HG03520 (cell line): ENCODE results near the gene IL10RA.
"Not testable (repeated sequence)": the region's sequence is repeated elsewhere in the genome, so short reads cannot be mapped to it uniquely, and the experiment has no call there.

Source experiments
- ATAC-seq: cut with Tn5 transposase; IDR thresholded peaks from one replicate; pipeline ENCODE4 v1.9.1; 2021; ENCODE audit warnings: mild to moderate bottlenecking, moderate library complexity; ENCODE audit not compliant: unreplicated experiment

The IL10RA gene

GRCh38 chr11:117961896-117962295, 24.3 kb upstream of the IL10RA start:
- no peak for ATAC-seq

DNA sequence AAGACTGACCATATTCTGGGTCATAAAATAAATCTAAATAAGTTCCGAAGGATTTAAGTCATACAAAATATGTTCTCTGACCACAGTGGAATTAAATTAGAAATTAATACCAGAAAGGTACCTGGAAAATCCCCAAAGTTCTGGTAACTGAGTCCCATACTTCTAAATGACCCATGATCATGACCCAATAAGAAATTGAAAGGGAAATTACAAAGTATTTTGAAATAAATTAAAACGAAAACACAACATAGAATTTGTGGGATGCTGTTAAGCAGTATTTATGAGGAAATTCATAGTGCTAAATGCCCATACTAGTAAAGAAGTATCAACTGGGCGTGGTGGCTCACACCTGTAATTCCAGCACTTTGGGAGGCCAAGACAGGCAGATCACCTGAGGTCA, 23.4 kb upstream of the IL10RA start:
- ATAC-seq = no peak

DNA sequence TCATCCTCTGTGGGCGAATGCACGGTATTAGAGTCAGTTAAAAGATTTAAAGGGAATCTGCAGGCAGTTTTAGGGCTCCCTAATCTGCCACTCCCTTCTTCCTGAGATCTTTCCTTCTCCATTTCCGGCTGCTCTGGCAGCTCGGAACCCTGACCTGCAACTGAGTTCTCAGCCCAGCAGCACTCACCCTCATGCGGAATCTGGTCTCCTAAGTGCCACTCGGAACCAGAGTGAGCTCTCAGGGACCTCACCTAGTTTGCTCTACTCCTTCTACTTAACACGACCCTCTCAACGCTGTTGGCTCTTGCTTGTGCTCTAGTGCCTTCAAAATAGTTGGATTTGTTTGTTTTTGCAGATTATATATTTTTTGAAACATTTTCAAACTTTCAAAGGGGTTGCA, 19.3 kb upstream of the IL10RA start:
- ATAC-seq = no peak

DNA sequence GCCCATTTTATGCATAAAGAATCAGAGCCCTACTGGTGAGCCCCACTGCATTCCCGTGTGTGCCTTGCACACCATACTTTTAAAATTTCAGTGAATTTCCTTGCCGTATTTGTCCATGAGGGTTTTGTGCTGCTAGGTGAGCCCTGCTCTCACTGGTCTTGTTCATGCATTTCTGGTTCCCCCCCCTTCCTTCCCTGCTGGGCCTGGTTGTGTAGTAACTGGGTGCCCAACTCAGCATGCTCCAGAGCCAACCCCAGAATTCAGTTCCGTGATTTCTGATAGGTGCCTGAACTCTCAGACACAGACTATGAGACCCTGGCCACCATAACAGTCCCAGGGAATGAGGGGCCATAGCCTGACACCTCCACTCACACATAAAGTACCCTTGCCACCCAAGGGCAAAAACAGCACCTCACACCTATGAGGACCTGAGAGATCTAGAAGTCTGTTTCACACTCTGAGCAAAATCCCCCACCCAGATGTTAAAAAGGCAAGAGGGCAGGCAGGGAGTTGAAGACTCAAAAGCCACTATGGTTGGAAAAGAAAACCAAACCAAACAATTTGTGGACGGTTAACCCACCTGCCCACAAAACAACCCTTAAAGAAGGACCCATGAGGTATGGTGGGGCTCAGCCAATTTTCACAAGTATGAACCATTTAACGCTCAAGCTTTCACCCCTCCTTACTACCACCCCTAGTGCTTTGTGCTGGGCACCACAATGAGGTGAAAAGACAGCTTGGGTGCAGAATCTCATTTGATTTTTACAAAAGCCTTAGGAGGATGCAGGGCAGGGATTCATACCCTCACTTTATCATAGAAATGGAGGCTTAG, 16.8 kb upstream of the IL10RA start:
- no peak for ATAC-seq

GRCh38 chr11:117970400-117971024, 15.7 kb upstream of the IL10RA start:
- no peak for ATAC-seq

- ATAC-seq = no peak
Observed at GRCh38 chr11:117972044-117972443, 14.2 kb upstream of the IL10RA start.

DNA sequence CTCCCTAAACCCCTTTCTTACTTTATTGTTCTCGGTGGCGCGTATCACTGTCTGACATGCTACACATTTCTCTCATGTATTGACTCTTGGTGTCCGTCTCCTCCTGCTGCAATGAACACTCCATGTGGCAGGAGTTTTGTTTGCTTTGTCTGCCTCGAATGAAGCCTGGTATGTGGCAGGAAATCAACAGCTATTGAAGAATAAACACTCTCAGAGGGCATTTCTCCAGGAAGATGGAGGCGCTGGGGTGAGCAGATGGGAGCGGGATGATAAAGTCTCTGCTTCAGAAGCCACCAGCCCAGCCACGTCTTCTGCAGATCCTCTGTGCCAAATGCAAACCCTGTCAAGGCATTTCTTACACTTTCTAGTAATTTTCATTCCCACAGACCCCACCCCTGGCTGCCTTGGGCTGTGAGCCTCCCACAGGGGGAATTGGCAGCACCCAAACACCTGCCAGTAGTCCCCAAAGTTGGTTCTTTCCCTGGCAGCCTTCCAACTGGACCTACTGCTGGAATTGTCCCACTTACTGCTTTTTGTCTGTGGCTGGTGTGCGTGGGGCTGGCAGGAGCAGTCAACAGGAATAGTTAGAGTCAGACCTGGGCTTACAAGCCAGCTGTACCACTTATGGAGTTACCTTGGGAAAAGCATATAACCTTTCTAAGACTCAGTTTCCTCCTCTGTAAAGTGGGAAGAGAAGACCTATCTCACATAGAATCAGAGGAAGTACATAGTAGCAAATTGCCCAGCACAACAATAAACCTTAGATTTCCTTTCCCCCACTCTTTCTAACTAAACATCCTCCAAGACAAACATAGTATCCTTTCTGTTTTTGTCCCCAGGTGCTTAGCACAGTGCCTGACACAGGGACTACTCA, 13.3 kb upstream of the IL10RA start:
- no peak for ATAC-seq

DNA sequence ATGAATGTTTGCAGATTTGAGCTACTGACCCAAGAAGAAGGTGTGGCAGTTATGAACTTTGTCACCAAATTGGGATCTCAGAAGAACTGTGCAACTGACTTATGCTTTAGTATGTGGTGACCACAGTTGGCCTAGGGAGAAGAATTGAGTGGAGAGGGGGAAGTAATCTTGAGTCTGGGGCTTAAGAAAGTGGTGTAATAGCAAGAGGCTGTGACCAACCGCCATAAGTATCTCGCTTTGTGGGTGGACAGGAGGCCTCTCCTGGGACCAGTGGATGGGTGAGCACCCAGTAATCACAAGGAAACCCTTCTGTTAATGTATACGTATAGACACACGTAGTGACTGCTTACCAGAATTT, 12.7 kb upstream of the IL10RA start:
- ATAC-seq = no peak

- ATAC-seq = no peak
Observed at GRCh38 chr11:117976445-117976844, 9.7 kb upstream of the IL10RA start.

GRCh38 chr11:117977029-117977428, 9.2 kb upstream of the IL10RA start:
- no peak for ATAC-seq

DNA sequence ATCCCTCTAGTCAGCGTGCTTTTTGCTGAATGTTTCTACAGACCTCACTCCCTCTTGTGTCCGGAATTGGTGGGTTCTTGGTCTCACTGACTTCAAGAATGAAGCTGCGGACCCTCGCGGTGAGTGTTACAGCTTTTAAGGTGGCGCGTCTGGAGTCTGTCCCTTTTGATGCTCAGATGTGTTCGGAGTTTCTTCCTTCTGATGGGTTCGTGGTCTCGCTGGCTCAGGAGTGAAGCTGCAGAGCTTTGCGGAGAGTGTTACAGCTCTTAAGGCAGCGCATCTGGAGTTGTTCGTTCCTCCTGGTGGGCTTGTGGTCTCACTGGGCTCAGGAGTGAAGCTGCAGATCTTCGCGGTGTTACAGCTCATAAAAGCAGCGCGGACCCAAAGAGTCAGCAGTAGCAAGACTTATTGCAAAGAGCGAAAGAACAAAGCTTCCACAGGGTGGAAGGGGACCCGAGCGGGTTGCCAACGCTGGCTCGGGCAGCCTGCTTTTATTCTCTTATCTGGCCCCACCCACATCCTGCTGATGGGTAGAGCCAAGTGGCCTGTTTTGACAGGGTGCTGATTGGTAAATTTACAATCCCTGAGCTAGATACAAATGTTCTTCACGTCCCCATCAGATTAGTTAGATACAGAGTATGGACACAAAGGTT, 8.5 kb upstream of the IL10RA start:
- not testable (repeated sequence) for ATAC-seq

DNA sequence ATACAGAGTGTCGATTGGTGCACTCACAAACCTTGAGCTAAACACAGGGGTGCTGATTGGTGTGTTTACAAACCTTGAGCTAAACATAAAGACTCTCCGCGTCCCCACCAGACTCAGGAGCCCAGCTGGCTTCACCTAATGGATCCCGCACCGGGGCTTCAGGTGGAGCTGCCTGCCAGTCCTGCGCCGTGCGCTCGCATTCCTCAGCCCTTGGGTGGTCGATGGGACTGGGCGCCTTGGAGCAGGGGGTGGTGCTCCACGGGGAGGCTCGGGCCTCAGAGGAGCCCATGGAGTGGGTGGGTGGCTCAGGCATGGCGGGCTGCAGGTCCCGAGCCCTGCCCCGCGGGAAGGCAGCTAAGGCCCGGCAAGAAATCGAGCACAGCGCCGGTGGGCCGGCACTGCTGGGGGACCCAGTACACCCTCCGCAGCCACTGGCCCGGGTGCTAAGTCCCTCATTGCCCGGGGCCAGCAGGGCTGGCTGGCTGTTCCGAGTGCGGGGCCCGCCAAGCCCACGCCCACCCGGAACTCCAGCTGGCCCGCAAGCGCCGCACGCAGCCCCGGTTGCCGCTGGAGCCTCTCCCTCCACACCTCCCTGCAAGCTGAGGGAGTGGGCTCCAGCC, 7.8 kb upstream of the IL10RA start:
- ATAC-seq = not testable (repeated sequence)

DNA sequence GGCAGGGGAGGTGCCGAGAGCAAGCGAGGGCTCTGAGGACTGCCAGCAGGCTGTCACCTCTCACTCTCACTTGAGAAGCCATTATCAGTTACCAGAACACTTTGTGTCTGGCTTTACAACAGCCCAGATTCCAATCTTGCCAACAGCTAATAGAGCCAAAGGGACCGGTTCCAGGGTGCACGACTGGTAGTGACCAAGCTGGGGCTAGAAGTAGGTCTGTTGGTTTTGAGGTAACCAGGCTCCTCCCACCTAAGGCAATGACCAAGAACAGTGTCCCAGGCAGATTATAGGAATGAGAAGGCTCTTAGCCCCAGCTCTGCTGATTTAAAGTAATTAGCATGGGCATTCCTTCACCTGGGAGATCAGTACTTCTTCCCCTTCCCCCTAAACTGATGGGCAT, 7.2 kb upstream of the IL10RA start:
- no peak for ATAC-seq

DNA sequence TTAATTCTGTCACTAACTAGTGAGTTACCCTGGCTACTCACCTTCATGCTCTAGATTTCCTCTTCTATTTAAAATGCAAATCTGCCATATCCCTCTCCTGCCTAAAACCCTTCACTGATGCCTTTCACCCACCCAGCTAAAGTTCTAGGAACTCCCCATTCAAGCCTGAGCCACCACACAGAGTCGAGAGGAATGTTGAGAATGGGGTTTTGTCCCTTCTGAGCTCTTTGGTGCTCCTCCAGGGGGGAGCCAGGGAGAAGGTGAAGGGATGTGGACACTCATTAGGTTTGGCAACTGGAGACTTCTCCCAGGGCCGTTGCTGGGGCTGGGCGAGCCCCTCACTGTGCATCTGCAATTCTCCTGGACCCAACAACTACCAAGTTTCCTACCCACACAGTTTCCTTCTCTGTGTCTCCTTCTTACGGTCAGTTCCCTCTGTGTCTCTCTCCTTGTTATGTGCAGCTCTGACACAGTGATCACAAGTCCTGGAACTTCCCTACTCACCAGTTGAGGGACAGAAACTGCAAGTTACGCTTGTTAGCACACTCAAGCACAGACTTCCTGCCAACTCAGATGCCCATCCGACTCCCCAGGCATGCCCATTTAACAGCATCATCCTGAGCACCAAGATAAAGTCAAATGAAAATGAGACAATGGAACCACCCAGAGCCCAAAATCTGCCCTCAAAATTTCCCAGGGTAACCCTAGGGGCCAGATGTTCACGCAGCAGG, 6.5 kb upstream of the IL10RA start:
- ATAC-seq = no peak

DNA sequence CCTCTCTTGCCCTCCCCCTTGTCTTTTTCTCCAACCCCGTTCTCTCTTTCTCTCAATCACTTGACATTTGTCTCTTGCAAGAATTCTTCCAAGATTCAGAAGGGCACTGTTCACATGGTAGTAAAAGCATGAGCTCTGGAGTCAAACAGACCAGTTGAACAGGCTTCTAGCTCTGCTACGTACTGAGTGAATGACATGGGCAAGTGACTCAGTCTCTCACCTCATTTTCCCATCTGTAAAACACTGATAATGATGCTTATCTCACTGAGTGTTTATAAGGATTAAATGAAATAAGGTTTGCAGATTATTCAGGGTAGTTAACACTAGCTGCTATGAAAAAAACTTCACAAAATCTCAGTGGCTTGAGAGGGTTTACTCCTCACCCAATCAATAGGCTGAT, 5.9 kb upstream of the IL10RA start:
- no peak for ATAC-seq

- no peak for ATAC-seq
Observed at GRCh38 chr11:117980720-117981119, 5.5 kb upstream of the IL10RA start.

DNA sequence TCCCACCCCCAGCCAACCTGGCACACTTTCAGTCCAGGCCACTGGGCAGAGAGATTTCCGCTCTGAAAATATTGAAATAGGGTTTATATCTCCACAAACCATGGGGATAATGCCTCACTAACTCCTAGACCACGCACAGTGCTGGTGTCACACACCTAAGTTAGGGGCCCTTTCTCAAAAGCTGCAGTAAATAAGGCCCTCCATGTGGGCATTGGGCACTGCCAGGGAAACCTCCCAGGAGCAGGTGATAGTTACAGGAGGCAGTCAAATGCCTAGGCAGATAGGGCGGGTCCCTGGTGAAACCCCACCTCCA, 3.1 kb upstream of the IL10RA start:
- ATAC-seq = no peak

- no peak for ATAC-seq
Observed at GRCh38 chr11:117984476-117984875, 1.7 kb upstream of the IL10RA start.

- peak; percentile 47 for ATAC-seq
Observed at GRCh38 chr11:117986981-117987574, 884 bp downstream of the IL10RA start.
